SK-N-SH (cell line): ENCODE data around the gene NCAPH2. TPM values are rescaled to one million over a fixed set of nuclear protein-coding genes. Genes with fewer than 3 reads are reported as not detected.

ENCODE experiments used
- CTCF ChIA-PET: fragments of 300-600, 350-600 bp; formaldehyde crosslinking; extraction: SDS; loops from one replicate; lab custom pipeline; 2021; lab: Yijun Ruan, JAX
- POLR2A ChIA-PET: fragments of 350-600 bp; sonication (Branson Sonifier 250); formaldehyde crosslinking; extraction: SDS; loops from one replicate; lab custom pipeline; 2020; ENCODE audit warnings: antibody characterized with exemption, inconsistent platforms; lab: Yijun Ruan, JAX
- DNase-seq: peaks from one replicate; pipeline ENCODE4 v3.0.0; 2012
- H2AFZ ChIP-seq: fragments of 200-600 bp; sonication (generic); 2 replicates; pipeline ENCODE4 v1.8.1; 2016; ENCODE audit warnings: antibody characterized with exemption, mild to moderate bottlenecking, low read depth
- H3F3A ChIP-seq: fragments of 200-600 bp; sonication (generic); replicated peaks from 2 replicates; pipeline ENCODE3; 2016; ENCODE audit warnings: antibody characterized with exemption, mild to moderate bottlenecking; ENCODE audit not compliant: insufficient read depth
- H3K27ac ChIP-seq, 2 experiments: fragments of 200-500 bp in 1 of 2; fragments of 200-600 bp in 1 of 2; sonication (Bioruptor generic) in 1 of 2; sonication (generic), shearing (Covaris generic) in 1 of 2; 2 replicates each; pipeline versions ENCODE4 v1.5.1 to v1.6.1; 2014 to 2016; ENCODE audit warnings: low read depth in 2 of 2, inconsistent platforms in 1 of 2, low read length in 1 of 2, mild to moderate bottlenecking in 1 of 2, mixed read lengths in 1 of 2
- H3K27me3 ChIP-seq: fragments of 200-600 bp; sonication (generic), shearing (Covaris generic); 2 replicates; pipeline ENCODE4 v1.6.1; 2016; ENCODE audit warnings: mixed run types; ENCODE audit not compliant: insufficient read depth
- H3K36me3 ChIP-seq, 2 experiments: fragments of 200-500 bp in 1 of 2; fragments of 200-600 bp in 1 of 2; sonication (Bioruptor generic) in 1 of 2; sonication (generic) in 1 of 2; replicated peaks in 1 of 2; 2 replicates each; pipeline versions ENCODE3 to v1.5.1; 2014 to 2016; ENCODE audit warnings: low read length in 1 of 2, mild to moderate bottlenecking in 1 of 2; ENCODE audit not compliant: insufficient read depth in 2 of 2, control insufficient read depth in 1 of 2
- H3K4me1 ChIP-seq, 2 experiments: fragments of 200-500 bp in 1 of 2; fragments of 200-600 bp in 1 of 2; sonication (Bioruptor generic) in 1 of 2; sonication (generic), shearing (Covaris generic) in 1 of 2; 2 replicates each; pipeline versions ENCODE4 v1.5.1 to v1.6.1; 2014 to 2016; ENCODE audit warnings: low read depth in 1 of 2, low read length in 1 of 2, mixed run types in 1 of 2; ENCODE audit not compliant: insufficient read depth in 2 of 2, control insufficient read depth in 1 of 2
- H3K4me2 ChIP-seq: fragments of 200-600 bp; sonication (generic), shearing (Covaris generic); 2 replicates; pipeline ENCODE4 v1.6.1; 2017; ENCODE audit warnings: mixed run types
- H3K4me3 ChIP-seq, 2 experiments: fragments of 200-500 bp in 1 of 2; fragments of 200-600 bp in 1 of 2; sonication (Bioruptor generic) in 1 of 2; sonication (generic), shearing (Covaris generic) in 1 of 2; 2 replicates each; pipeline versions ENCODE4 v1.5.1 to v1.8.1; 2014 to 2016; ENCODE audit warnings: low read depth in 2 of 2, inconsistent platforms in 1 of 2, low read length in 1 of 2, mild to moderate bottlenecking in 1 of 2, mixed read lengths in 1 of 2, moderate library complexity in 1 of 2
- H3K79me2 ChIP-seq: fragments of 200-600 bp; sonication (generic); 2 replicates; pipeline ENCODE4 v1.8.1; 2017; ENCODE audit warnings: mild to moderate bottlenecking; ENCODE audit not compliant: insufficient read depth
- H3K9ac ChIP-seq: fragments of 200-600 bp; sonication (generic); 2 replicates; pipeline ENCODE4 v1.6.1; 2017; ENCODE audit warnings: mixed run types
- H3K9me2 ChIP-seq: fragments of 200-600 bp; sonication (generic); 2 replicates; pipeline ENCODE4 v1.6.1; 2017; ENCODE audit warnings: mixed run types
- H3K9me3 ChIP-seq: fragments of 200-600 bp; sonication (generic); 2 replicates; pipeline ENCODE4 v1.6.1; 2017; ENCODE audit warnings: mixed run types, mild to moderate bottlenecking, moderate library complexity
- H4K20me1 ChIP-seq: fragments of 200-600 bp; sonication (generic); 2 replicates; pipeline ENCODE4 v1.6.1; 2017; ENCODE audit warnings: mild to moderate bottlenecking, mixed run types; ENCODE audit not compliant: insufficient read depth
- CHD2 ChIP-seq: fragments of 150-350 bp; IDR thresholded peaks from 2 replicates; pipeline ENCODE4 v1.6.1; 2018; ENCODE audit warnings: low read length; ENCODE audit not compliant: partially characterized antibody
- EZH2phosphoT487 ChIP-seq: fragments of 200-600 bp; sonication (generic); IDR thresholded peaks from 2 replicates; pipeline ENCODE4 v1.6.1; 2017; ENCODE audit warnings: low read depth, mixed run types, mild to moderate bottlenecking, antibody characterized with exemption, moderate library complexity, borderline replicate concordance
- FOSL2 ChIP-seq: IDR thresholded peaks from 2 replicates; pipeline ENCODE4 v1.4.0; 2012; ENCODE audit warnings: low read depth, mild to moderate bottlenecking, moderate library complexity, borderline replicate concordance
- FOXJ3 ChIP-seq: sonication (generic); formaldehyde crosslinking; IDR thresholded peaks from 2 replicates; pipeline ENCODE4 v1.5.1; 2020; ENCODE audit warnings: mild to moderate bottlenecking, missing genetic modification reagents
- GATA2 ChIP-seq: sonication (generic); formaldehyde crosslinking; IDR thresholded peaks from 2 replicates; pipeline ENCODE4 v1.5.0; 2020; ENCODE audit warnings: mild to moderate bottlenecking, missing genetic modification reagents
- JUND ChIP-seq: IDR thresholded peaks from 2 replicates; pipeline ENCODE4 v1.4.0; 2012
- MEF2A ChIP-seq: IDR thresholded peaks from 2 replicates; pipeline ENCODE4 v1.4.0; 2012; ENCODE audit warnings: low read depth, borderline replicate concordance
- NRF1 ChIP-seq: IDR thresholded peaks from 2 replicates; pipeline ENCODE4 v1.6.1; 2012; ENCODE audit warnings: low read depth, mild to moderate bottlenecking, low read length
- SIN3A ChIP-seq: IDR thresholded peaks from 2 replicates; pipeline ENCODE4 v1.6.1; 2012; ENCODE audit warnings: low read depth, mild to moderate bottlenecking, low read length, moderate library complexity, borderline replicate concordance
- SMC3 ChIP-seq: IDR thresholded peaks from 2 replicates; pipeline ENCODE4 v1.6.1; 2012; ENCODE audit warnings: low read depth, low read length, improper control_type of control experiment
- TCF12 ChIP-seq: IDR thresholded peaks from 2 replicates; pipeline ENCODE4 v1.4.0; 2012
- TEAD4 ChIP-seq: IDR thresholded peaks from 2 replicates; pipeline ENCODE4 v1.4.0; 2012; ENCODE audit warnings: mild to moderate bottlenecking, borderline replicate concordance; ENCODE audit not compliant: insufficient read depth
- YY1 ChIP-seq: IDR thresholded peaks from 2 replicates; pipeline ENCODE4 v1.4.0; 2012; ENCODE audit warnings: low read depth, mild to moderate bottlenecking
- WGBS: methylation state at CpG from one replicate; pipeline ENCODE4 v1.1.6; 2017; ENCODE audit warnings: low lambda C conversion rate; 5-methylcytosine and 5-hydroxymethylcytosine counted together
- polyA plus RNA-seq, 3 experiments: library from polyadenylated mRNA; depleted of rRNA; stranded (reverse); fragments of >200 nt; gene quantifications; 2 replicates each; pipeline ENCODE4 v1.2.3, GENCODE V29; 2012
- TF ChIP-seq, protein P1 (sequence below): fragments of 150-350 bp; IDR thresholded peaks from 2 replicates; pipeline ENCODE4 v1.6.1; 2016; ENCODE audit warnings: mild to moderate bottlenecking, low read depth, low read length
- TF ChIP-seq, protein P2 (sequence below): IDR thresholded peaks from 2 replicates; pipeline ENCODE4 v1.4.0; 2012; ENCODE audit warnings: low read depth
- TF ChIP-seq, protein P3 (sequence below): IDR thresholded peaks from 2 replicates; pipeline ENCODE4 v1.4.0; 2012; ENCODE audit warnings: low read depth, borderline replicate concordance

Gene NCAPH2
- polyA plus RNA-seq, 1 of the 3 experiments (the other 2 are of a cell fraction) = 22.4 TPM

DNA sequence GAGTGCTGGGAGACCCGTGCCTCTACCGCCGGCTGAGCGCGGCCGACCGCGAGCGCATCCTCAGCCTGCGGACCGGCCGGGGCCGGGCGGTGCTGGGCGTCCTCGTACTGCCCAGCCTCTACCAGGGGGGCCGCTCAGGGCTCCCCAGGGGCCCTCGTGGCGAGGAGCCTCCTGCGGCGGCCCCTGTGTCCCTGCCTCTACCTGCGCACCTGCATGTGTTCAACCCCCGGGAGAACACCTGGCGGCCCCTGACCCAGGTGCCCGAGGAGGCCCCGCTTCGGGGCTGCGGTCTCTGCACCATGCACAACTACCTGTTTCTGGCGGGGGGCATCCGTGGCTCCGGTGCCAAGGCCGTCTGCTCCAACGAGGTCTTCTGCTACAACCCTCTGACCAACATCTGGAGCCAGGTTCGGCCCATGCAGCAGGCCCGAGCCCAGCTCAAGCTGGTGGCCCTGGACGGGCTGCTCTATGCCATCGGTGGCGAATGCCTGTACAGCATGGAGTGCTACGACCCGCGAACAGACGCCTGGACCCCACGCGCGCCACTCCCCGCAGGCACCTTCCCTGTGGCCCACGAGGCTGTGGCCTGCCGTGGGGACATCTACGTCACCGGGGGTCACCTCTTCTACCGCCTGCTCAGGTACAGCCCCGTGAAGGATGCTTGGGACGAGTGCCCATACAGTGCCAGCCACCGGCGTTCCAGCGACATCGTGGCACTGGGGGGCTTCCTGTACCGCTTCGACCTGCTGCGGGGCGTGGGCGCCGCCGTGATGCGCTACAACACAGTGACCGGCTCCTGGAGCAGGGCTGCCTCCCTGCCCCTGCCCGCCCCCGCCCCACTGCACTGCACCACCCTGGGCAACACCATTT is 41.1 kb downstream of the NCAPH2 start:
- Histone ChIP-seq H3K4me1 (peaks cover 0 to 9% of the 10 kb centered on the region in 2 experiments; a peak in 1 of 4 replicates), H3K9me3 (no peaks in the 10 kb centered on the region), H3K9ac (no peak overlapping the region), H3K4me2 (no peak overlapping the region), H3F3A (no peaks in the 10 kb centered on the region), H3K9me2 (no peaks in the 10 kb centered on the region), H3K27me3 (no peaks in the 10 kb centered on the region), H3K27ac (no peak overlapping the region), H3K79me2 (no peaks in the 10 kb centered on the region), H3K4me3 (no peak overlapping the region), H3K36me3 (no peaks in the 10 kb centered on the region), H4K20me1 (no peaks in the 10 kb centered on the region), H2AFZ (no peak overlapping the region)
- ChIA-PET POLR2A (no interaction called here), CTCF (interaction anchor here (1.4 to 5.3 kb wide), 3 partner anchors 14 to 23 kb away, joined by 4 to 31 read pairs (median 26); partner anchors contain the start of genes SCO2 and SYCE3)
- TF ChIP-seq TCF12 (no peak), GATA2 (CRISPR knock-in tag) (no peak), YY1 (no peak), SMC3 (no peak), SIN3A (no peak), JUND (no peak), TEAD4 (no peak), MEF2A (no peak), EZH2phosphoT487 (no peak), FOXJ3 (CRISPR knock-in tag) (no peak), FOSL2 (no peak), NRF1 (no peak), CHD2 (no peak)
- TF ChIP-seq, protein P1, sequence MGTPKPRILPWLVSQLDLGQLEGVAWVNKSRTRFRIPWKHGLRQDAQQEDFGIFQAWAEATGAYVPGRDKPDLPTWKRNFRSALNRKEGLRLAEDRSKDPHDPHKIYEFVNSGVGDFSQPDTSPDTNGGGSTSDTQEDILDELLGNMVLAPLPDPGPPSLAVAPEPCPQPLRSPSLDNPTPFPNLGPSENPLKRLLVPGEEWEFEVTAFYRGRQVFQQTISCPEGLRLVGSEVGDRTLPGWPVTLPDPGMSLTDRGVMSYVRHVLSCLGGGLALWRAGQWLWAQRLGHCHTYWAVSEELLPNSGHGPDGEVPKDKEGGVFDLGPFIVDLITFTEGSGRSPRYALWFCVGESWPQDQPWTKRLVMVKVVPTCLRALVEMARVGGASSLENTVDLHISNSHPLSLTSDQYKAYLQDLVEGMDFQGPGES = no peak
- TF ChIP-seq, protein P2, sequence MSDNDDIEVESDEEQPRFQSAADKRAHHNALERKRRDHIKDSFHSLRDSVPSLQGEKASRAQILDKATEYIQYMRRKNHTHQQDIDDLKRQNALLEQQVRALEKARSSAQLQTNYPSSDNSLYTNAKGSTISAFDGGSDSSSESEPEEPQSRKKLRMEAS = no peak
- TF ChIP-seq, protein P3, sequence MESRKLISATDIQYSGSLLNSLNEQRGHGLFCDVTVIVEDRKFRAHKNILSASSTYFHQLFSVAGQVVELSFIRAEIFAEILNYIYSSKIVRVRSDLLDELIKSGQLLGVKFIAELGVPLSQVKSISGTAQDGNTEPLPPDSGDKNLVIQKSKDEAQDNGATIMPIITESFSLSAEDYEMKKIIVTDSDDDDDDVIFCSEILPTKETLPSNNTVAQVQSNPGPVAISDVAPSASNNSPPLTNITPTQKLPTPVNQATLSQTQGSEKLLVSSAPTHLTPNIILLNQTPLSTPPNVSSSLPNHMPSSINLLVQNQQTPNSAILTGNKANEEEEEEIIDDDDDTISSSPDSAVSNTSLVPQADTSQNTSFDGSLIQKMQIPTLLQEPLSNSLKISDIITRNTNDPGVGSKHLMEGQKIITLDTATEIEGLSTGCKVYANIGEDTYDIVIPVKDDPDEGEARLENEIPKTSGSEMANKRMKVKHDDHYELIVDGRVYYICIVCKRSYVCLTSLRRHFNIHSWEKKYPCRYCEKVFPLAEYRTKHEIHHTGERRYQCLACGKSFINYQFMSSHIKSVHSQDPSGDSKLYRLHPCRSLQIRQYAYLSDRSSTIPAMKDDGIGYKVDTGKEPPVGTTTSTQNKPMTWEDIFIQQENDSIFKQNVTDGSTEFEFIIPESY = no peak
- peak; percentile 26 for DNase-seq
- WGBS = 94% methylated on average over 22 of the region's 68 CpGs
